NCI-H345 treated with DMSO at 0.1 percent for 48 hours (cell line): ENCODE results near the gene SPACA9.

ENCODE experiments used
- DNase-seq: peaks from one replicate; lab custom pipeline; 2025; ENCODE audit not compliant: unreplicated experiment; lab: John Stamatoyannopoulos, UW

Gene SPACA9

DNA sequence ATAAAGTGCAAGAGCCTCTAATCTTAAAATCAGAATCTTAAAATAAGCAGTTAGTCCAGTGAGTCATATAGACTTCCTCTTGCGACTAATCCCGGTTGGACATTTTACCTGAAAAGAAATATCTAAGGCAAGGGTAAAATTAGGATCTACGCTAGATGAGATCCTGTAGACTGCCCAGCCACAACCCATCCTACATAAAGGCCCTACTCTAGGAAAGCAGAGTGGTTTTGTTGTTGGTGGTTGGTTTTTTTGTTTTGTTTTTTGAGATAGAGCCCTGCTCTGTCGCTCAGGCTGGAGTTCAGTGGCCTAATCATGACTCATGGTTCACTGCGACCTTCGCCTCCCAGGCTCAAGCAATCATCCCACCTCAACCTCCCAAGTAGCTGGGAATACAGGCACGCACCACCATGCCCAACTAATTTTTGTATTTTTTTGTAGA is 58.8 kb downstream of the SPACA9 start:
- no peak for DNase-seq

DNA sequence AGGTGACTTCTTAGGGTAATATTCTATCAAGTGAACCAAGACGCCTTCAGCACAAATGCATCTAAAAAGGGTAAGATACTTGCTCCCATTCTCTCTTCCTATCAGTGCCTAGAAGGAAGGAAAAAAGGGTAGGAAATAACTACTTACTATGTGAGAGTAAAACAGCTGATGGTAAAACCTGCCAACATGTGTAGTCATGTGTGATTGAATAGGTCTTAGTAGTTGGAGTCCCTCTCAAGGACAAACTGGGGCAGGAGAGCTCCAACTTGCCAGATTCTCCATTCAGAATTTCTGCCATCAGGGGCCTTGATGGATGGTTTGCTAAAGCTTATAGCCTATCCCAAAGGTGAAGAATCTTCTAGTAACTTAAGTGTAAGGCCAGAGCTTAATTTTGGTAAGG is 60.5 kb downstream of the SPACA9 start:
- DNase-seq, result no peak
